SHP77 (cell line): ENCODE data around the gene KRTAP5-1.
"Not testable (repeated sequence)": the region's sequence is repeated elsewhere in the genome, so short reads cannot be mapped to it uniquely, and the experiment has no call there.

ENCODE experiments used
- DNase-seq, 2 experiments: peaks; one replicate each; lab custom pipeline; 2025; lab: John Stamatoyannopoulos, UW

KRTAP5-1 gene

DNA sequence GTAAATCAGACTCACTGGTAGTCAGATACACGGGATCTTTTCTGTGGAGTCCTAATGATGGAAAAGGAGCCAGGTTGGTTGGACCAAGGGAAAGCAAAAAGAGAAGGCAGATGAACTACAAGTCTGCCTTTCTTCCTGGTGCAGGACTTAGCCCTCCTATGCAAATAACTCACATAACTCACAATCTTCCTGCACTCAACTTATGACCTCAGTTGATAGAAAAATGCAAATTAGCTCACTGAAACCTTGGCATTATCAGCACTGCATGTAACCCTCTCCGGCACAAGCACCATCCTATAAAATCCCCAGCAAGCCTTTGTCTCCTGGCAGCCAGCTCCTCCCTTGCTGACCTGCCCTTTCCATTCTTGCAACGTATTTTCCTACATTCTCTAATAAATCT, 16.6 kb upstream of the KRTAP5-1 start:
- not testable (repeated sequence) for DNase-seq

DNA sequence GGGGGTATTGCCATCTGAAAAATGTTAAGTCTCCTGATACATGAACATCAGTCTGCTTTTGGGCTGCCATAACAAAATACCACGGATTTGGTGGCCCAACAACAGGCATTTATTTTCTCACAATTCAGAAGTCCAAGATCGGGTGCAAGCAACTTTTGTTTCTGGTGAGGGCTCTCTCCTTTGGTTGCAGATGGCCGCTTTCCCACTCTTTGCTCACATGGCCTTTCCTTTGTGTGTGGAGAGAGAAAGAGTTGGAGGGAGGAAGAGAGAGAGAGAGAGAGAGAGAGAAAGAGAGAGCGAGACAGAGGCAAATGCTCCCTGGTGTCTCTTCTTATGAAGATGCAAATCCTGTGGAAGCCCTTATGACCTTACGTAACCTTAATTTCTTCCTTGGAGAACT, 15.5 kb upstream of the KRTAP5-1 start:
- no peak for DNase-seq

DNA sequence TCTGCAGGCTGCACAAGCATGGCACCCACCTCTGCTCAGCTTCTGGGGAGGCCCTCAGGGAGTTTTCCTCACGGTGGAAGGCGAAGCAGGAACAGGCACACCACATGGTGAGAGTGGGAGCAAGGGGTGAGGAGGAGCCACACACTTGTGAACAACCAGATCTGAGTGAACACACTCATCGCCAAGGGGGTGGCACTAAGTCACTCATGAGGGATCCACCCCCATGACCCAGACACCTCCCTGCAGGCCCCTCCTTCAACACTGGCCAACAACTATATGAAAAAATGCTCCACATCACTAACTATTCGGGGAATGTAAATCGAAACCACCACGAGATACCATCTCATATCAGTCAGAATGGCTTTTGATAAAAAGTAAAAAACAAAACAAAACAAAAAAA, 13.7 kb upstream of the KRTAP5-1 start:
- DNase-seq: no peak

DNA sequence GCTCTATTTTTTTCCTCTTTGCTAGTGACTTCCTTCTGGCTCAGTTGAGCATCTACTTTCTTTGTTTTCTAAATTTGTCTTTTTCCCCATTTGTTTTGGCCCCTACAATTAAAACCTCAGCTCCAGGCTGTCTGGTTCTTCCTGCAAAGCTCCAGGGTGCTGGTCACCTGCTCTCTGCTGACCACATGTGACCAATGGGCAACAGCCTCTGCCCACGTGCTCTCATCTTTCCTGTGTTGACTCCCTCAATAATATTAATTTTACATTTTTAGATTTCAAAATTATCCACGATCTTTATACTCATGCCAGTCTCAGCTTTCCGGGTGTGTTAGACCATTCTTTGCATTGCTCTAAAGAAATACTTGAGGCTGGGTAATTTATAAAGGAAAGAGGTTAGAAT, 13.3 kb upstream of the KRTAP5-1 start:
- not testable (repeated sequence) for DNase-seq

DNA sequence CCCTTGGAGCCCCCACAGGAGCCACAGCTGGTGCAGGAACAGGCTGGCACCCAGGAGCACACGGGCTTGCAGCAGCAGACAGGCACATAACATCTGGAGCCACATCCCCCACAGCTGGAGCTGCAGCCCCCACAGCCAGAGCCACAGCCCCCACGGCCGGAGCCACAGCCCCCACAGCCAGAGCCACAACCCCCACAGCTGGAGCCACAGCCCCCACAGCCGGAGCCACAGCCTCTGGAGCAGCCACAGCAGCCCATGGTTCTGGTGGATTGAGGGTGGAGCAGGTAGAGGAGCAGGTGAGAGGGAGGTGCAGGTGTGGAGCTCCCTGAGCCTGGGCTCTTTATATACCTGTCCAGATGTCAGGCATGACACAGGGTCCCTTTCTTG, 12.9 kb upstream of the KRTAP5-1 start, which contains the start of gene KRTAP5-2:
KRTAP5-2 (minus strand) TSS at position 301 of the 387 bp plus-strand sequence; CDS start at position 257, 44 bp downstream.
- DNase-seq: no peak

DNA sequence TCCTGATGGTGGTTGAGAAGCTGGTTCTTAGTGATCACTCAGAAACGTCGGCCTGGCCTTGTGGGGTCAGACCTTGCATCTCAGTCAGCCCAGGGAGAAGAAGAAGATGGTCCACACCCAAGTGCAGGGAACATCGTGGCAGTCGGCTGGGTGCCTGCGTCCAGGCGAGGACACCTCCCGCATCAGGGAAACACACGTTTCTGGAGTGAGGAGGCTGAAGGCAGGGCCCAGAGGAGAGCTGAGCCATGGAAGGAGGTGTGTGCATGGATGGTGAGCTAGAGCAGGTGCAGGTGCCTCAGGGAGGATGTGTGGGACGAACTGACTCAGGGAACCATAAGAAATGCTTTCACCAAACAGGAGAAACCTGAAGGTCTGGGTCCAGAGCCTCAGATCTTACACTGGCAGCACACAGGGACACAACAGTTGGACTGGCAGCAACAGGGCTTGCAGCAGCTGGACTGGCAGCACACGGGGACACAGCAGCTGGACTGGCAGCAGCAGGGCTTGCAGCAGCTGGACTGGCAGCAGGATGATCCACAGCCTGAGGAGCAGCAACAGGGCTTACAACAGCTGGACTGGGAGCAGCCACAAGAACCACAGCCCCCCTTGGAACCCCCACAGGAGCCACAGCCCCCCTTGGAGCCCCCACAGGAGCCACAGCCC, 12.4 kb upstream of the KRTAP5-1 start:
- no peak for DNase-seq

DNA sequence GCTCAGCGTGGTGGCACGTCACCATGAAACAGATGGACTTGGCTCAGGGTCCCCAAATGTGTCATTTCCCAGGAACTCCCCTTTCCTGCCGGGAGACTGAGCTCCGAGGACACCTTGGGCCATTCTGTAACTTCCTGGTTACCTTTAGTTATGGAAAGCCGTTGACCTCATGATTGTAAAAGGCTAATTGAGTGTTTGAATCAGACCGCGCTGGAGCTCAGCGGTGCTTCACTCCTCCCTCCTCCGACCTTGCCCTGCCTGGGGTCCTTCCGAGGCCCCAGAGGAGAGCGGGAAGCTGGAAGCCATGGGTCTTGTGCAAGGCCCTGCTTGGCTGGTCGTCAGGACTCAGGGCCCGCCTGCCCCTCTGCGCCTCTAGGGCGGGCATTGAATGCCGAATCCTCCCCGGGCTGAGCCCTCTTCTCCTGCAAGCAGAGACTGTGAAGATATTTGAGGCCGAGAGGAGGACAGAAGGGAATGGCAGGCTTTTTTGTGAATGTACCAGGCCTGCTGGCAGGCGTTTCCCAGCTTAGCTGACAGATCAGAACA, 11.6 kb upstream of the KRTAP5-1 start:
- not testable (repeated sequence) for DNase-seq

DNA sequence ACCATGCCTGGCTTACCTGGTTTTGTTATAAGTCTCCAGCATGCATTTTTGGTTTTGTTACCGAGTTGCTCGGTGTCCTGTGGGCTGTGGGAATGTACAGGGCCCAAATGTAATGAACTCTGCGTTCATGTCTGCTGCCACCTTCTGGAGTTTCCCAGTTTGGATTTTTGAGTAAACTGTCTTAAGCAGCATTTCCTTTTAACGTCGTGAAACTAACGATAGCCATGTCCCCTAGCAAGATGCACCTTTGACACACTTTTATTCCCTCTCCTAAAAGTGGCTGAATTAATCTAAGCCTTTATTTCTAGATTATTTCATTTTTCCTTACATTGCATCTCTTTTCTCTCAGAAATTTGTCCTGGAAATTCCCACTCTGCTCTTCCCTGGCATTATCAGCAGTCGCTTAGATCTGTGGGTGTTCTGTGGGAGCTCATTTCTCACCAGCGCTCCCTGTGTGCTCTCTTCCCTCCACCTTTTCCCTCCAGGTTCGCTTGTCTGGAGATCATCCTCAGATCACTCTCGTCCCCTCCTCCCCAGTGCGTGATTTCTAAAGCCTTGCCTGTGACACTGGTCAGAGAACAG, 11.0 kb upstream of the KRTAP5-1 start:
- not testable (repeated sequence) for DNase-seq

DNA sequence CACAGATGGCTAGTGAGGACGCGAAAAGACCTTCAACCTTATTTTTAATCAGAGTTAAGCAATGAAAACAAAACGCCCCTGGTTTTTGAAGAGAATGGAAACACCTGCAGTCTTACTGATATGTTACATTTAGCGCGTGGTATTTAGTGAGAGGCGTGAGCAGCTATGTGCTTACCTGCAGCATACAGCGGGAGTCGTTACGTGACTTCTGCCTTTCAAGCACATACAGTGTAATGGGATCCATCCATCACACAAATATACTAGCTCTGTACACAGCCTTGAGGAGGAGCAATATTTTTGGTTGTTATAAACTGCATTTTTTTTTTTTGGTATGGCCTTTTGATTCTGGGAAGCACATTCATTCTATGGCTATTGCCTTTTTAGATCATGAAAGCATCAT, 7.5 kb upstream of the KRTAP5-1 start:
- no peak for DNase-seq

DNA sequence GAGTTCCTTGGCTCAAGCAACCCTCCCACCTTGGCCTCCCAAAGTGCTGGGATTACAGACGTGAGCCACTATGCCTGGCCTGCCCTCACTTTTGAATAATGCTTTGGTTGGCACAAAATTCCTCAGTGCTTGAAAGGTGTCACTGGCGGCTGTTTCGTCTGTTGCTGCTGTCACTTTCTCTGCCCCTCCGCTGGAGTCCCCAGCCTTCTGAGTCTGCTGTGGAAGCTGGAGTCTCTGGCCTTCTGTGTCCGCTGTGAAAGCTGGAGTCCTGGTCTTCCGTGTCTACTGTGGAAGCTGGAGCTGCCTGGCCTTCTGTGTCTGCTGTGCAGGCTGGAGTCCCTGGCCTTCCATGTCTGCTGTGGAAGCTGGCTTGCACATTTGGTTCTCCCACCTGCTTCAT, 4.9 kb upstream of the KRTAP5-1 start:
- DNase-seq: no peak

DNA sequence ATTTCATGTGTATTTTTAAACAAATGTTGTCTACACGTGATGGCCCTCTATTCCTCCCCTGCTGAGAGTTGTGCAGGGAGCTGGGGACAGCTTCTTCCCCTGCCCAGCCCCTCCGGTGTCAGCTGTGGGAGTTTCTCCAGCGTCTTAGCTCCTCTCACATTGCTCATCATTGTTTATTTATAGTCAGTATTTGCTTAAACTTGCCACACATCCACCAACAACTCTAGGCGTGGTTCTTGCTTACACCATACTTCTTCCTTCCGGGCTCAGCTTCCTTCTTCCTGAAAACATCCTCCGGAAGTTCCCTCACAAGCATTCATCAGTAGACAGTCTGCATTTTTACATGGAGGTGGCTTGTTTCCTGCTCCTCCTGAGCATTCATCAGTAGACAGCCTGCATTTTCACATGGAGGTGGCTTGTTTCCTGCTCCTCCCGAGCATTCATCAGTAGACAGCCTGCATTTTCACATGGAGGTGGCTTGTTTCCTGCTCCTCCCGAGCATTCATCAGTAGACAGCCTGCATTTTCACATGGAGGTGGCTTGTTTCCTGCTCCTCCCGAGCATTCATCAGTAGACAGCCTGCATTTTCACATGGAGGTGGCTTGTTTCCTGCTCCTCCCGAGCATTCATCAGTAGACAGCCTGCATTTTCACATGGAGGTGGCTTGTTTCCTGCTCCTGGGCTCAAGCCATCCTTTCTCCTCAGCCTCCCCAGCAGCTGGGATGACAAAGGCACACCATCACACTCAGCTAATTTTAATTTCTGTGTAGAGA, 4.3 kb upstream of the KRTAP5-1 start:
- not testable (repeated sequence) for DNase-seq

DNA sequence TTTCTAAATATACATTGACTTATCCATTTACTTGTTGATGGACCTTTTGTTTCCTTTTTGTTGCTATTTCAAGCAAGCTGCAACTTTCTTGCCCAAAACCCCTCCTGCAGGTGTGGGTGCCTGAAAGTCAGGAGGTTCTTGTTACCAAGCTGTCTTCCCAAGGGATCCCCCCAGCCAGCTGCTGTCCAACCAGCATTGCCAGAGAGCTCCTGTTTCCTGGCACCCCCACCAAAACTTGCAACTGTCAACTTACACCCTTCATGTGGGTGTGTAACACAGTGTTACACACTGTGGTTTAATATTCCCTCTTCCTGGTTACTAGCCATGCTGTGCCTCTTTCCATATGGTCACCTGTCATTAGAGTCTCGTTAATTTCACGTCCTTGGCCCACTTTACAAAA, 1.6 kb upstream of the KRTAP5-1 start:
- DNase-seq: no peak

DNA sequence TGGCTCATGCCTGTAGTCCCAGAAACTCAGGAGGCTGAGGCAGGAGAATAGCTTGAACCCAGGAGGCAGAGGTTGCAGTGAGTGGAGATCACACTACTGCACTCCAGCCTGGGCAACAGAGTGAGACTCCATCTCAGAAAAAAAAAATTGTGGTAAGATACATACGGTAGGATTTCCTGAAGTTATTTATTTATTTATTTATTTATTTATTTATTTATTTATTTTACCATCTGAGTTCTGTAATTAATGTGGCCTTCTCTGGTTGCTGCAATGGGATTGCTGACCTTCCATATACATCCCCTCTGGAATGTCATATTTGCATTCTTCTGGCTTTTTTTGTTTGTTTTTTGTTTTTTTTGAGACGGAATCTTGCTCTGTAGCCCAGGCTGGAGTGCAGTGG, 2.2 kb downstream of the KRTAP5-1 start:
- not testable (repeated sequence) for DNase-seq

DNA sequence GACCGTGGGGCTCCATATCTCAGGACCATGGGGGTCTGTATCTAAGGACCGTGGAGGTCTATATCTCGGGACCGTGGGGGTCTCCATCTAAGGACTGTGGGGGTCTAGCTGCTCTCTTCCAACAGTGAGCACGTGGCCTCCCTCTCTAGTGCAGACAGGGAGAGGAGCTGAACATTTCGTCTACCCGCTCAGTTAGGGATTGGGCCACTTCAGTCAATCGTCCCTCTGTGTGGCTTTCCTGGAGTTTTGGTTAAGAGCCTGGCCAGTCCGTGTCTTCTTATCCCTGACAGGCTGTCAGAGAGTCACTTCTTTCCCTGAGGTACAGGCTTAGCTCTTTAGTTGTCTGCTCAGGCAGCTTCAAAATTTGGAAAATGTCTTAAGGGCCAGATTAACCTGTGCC, 3.1 kb downstream of the KRTAP5-1 start:
- DNase-seq: no peak

DNA sequence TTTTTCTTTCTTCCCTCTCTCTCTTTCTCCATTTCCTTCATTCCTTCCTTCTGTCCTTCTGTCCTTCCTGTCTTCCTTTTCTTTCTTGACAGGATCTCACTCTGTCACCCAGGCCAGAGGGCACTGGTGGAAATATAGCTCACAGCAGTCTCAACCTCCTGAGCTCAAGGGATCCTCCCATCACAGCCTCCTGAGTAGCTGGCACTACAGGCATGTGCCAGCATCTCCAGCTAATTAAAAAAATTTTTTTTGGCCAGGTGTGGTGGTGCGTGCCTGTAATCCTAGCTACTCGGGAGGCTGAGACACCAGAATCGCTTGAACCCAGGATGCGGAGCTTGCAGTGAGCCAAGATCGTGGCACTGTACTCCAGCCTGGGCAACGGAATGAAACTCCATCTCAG, 8.3 kb downstream of the KRTAP5-1 start:
- no peak for DNase-seq

DNA sequence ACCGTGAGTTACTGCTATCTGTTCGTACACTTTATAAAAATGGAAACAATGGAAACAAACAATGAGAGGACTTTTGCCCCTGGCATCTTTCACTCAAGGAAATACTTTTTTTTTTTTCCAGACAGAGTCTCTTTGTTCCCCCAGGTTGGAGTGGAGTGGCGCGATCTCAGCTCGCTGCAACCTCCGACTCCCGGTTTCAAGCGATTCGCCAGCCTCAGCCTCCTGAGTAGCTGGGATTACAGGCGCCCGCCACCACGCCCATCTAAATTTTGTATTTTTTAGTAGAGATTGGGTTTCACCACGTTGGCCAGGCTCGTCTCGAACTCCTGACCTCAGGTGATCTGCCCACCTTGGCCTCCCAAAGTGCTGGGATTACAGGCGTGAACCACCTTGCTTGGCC, 9.3 kb downstream of the KRTAP5-1 start:
- DNase-seq: not testable (repeated sequence)

DNA sequence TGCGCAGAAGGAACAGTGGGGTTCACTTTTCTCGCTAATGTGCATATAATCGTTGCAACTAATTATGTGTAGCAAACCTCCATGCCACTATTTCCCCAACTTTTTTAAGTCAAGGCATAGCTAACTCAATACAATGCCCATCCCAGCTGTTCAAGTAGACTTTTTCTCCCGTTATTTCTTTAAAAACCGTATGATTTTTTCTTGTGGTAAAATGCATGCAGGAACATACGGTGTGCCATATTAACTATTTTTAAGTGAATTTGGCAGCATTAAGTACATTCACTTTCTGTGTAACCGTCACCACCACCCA, 10.2 kb downstream of the KRTAP5-1 start:
- DNase-seq: no peak

DNA sequence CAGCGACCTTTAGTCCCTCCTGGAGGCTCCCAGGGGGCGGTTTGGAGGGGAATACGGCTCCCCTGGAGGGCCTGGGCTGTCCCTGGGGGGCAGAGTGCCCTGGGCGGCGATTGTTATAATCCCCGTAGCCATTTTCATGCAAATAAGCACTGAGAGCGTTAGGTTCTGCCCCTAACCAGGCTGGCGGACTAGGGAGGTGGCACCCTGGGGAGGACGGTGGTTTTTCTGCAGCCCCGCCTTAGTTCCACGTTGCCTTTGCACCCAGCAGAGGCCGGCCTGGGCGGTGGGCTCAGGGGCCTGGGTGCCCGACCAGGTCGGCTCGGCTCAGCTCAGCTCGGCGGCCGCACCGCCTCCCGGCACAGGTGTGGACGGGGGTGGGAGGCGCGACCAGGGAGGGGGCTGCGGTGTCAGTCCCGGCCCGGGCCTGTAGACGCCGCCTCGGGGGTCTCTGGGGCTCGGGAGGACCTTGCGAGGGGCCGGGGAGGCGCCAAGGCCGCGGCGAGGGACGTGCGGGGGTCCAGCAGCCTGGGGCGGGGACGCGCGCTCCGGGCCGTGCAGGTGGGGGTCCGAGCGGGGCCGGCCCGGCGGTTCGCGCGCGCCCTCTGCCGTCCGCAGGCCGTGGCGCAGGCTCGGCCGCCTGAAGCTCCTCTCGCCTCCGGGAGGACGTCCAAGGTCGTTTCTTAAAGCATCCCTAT, 10.7 kb downstream of the KRTAP5-1 start:
- no peak for DNase-seq

DNA sequence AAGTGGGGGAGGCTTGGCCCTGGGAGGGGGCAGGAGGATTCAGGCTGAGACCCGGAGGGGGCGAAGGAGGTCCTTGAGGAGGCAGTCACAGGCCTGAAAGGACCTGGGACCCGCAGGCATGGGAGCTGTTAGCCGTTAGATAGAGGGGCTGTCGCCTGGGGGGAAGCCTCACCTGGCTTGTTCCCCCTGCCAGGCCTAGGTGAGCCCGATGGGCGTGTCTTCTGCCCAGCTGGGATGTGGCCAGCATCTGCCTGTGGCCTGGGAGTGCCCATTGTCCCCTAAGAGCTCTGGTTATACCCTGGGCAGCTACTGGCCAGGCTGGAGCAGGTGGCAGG, 11.2 kb downstream of the KRTAP5-1 start:
- no peak for DNase-seq

DNA sequence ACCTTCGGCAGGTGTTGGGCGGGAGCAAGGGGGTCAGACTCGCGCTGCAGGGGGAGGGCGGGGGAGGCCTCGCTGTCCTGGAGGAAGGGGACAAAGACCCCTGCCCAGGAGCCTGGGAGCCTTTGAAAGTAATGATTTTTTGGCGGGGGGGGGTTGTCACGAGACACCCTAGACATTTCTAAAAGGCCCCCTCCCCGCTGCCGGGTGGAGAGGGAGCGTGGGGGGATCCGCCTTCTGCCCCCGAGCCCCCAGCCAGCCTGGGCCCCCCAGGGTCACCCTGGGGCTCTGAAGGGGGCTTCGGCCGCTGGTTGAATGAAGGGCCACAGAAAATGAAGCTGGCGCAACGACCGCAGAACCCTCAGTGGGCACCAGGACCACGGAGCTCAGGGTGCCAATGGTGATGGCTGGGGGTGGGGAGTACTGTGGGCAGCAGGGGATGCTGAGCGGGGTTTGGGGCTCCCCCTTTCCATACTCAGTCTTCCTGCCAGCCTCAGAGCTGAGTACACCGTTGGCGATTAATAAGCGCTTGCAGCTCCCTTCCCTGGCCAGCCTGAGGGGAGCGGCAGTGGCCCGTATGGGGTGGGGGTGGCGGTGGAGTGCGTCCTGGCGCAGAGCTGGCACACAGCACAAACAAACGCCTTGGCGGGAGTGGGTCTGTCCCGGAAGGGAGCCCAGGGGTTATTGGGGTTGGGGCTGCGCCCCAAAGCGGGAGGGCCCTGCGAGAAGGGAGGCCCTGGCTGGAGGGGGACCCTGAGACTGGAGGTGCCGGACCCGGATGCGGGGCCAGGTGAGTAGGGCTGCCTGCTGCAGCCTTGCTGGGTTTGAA, 11.8 kb downstream of the KRTAP5-1 start:
- DNase-seq: no peak

DNA sequence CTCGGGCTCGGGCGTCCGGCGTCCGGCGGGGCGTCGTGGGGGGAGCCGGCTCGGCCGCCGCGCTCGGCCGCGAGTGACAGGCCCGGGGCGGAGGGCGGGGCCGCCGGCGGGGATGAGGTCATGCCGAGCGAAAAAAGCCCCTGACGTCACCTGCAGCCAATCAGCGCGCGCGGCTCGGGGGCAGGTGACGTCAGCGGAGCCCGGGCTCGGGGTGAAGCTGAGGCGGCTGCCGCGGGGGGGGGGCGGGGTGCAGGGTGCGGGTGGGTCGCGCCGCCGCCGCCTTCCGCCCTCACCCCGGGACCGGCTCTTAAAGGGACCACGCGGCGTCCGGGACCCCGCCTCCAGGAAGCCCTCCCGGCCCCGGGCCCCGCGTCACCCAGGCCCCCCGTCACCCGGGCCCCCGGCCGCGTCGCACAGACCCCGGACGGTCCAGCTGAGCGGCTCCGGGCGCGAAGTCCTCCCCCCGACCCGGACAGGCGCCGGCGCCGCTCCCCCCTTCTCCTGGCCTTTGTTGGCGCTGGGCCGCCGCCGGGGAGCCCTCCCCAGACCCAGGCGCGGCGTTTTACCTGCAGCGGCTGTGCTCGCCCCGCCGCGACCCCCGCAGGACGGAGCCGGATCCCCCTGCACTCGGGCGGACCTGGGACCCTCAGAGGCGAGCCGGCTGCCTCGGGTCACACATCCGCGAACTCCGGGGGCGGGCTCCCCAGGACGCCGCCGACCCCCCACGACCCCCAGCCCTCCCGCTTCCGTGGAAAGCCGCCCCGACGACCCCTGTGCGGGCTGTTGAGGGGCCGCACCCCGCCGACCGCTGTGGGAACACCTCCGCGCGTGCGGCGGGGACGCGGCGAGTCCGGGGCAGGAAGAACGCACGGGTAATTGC, 12.6 kb downstream of the KRTAP5-1 start, which contains the start of gene DUSP8:
DUSP8 (minus strand) TSS at position 75 of the 880 bp plus-strand sequence. CDS start 6,445 bp downstream, outside the sequence.
- DNase-seq: no peak
